ENCODE results near the gene CACNA1C.
"Not testable (repeated sequence)": the region's sequence is repeated elsewhere in the genome, so short reads cannot be mapped to it uniquely, and the experiment has no call there.

Gene CACNA1C

DNA sequence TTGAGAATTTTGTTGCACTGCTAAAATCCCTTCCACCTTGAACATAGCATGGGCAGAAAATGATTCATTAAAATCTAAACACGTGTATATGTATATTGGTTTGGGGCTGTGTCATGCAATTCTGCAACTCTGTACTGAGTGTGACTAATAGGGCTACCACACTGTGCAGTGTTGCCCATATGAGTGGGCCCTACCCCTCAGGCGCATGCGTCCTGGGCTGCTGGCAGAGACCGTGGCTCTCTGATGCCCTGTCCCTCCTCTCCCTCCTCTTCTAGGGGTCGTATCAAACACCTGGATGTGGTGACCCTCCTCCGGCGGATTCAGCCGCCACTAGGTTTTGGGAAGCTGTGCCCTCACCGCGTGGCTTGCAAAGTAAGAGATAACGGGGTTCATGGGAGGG, 613.6 kb downstream of the CACNA1C start:
- in situ Hi-C loops (cut with MboI; ENCODE audit: low sequenced_read_pairs) = no loop called here

DNA sequence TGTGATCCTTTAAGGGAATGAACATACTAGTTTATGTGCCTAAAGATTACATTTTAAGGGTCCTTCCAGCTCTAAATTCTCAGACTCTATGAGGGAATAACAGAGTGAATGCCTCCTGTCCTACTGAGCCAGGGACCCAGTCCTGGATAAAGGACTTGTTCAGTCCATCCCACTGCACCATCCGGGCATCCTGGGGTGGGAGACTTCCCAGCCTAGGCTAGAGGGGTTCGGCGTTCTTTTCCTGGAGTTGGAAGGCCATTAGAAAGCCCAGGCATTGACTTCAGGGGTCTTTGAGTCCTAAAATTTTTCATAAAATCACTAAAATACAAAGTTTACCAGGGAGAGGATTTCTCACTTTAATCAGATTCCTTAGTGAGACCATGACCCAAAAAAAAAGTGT, 614.1 kb downstream of the CACNA1C start:
- in situ Hi-C loops (cut with MboI; ENCODE audit: low sequenced_read_pairs) = no loop called here

DNA sequence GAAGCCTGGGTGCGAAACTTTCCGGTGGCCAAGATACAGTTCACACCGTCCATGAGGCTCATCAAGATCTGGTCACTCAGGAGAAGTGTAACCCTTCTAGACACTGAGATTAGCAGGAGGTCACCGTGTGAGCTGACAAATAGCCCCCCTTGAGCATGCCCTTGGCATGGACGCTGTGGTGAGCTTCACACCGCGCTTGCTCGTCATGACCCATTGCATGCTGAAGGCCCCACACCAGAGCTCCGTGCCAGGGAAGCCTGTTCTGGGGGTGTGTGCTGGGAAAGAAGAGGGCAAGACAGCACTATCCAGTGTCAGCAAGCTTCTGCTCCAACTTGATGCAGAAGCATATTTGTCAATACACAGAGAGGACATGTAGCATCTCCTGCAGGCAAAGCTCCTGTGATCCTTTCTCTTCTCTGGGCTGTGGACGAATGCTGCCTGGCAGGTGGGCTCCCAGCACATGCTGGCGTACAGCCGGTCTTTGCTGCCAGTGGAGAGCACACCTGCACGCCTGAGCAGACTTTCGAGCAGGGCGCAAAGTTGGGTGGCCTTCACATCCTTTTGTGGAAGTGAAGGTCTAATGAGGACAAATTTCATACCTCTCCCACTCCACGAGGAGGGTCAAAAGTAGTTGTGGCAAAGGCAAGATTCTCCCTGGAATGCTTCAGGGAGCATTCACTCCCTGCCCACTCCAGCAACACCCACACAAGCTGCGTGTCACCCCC, 615.1 kb downstream of the CACNA1C start:
- in situ Hi-C loops (cut with MboI; ENCODE audit: low sequenced_read_pairs) = no loop called here

- in situ Hi-C loops (cut with MboI; ENCODE audit: low sequenced_read_pairs) = no loop called here
Observed at GRCh38 chr12:2668816-2669215, 616.0 kb downstream of the CACNA1C start.

DNA sequence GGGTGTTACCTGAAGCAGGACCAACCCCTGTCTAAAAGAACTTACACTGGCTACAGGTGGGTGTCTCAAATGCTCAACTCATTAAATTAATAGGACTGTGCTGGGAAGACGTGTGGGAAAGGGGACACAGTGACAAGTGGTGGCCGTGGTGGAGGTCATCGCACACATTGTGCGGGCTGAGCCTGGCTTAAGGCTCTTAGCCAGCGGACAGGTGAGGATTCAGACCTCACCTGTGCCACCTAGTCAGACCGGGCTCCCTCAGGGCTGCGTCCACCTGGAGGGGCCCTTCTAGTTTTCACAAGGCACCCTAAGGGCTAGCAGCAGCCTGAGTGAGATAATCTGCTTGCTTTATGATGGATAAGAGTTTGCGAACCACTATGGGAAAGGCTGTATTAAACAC, 616.8 kb downstream of the CACNA1C start:
- in situ Hi-C loops (cut with MboI; ENCODE audit: low sequenced_read_pairs) = no loop called here

GRCh38 chr12:2672863-2673262, 620.1 kb downstream of the CACNA1C start:
- in situ Hi-C loops (cut with MboI; ENCODE audit: low sequenced_read_pairs) = no loop called here

DNA sequence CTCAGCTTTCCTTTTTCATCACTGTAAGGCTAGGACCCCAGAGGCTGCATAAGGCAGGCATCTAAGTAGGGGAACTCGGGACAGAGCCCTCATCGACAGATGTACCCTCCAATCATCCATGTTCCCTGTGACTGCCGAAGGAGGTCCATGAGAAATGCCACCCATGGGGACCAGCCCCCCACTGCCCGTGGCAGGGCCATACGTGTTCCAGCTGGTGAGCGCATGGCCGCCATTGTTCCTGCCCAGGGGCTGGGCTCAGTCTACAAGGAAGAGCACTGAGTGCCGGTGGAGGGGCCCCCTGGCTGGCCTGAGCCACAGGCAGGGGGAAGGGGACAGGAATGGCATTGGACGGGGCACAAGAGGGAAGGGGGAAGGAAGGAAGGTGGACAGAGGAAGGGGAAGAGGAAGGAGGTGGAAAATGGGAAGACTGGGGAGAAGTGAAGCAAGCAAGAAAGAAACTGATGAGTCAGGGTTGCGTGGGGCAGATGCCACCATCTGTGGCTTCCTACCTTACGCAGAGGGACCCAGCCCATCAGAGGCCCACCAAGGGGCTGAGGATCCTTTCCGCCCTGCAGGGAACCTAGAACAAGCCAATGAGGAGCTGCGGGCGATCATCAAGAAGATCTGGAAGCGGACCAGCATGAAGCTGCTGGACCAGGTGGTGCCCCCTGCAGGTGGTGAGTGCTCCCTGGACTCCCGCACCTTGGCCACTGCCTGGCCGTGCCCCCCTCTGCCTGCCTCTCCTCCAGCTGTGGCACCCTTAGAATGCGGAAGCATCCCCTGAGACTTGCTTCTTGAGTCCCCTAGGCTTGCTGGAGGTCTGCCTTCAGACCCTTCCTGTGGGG, 621.4 kb downstream of the CACNA1C start:
- in situ Hi-C loops (cut with MboI; ENCODE audit: low sequenced_read_pairs) = no loop called here

GRCh38 chr12:2675776-2676175, 623.0 kb downstream of the CACNA1C start:
- in situ Hi-C loops (cut with MboI; ENCODE audit: low sequenced_read_pairs) = no loop called here

GRCh38 chr12:2677142-2677880, 624.5 kb downstream of the CACNA1C start:
- in situ Hi-C loops (cut with MboI; ENCODE audit: low sequenced_read_pairs) = no loop called here

DNA sequence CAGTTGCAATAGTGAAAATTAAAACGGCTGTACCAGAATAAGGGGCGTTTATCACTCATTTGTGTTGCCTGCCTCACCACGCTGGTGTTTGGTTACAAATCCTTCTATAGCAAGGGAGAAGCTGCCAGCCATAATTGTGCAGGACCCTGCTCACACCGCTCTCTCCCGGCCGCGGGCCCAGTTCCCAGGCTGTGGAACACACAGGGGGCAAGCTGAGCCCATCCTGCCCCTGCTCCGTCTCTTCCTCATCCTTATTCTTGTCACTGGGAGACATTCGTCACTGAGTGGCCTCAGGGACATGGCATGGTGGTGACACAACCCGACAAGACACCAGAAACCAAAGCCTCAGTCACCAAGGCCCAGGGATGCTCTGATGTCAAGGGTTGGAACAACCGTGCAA, 625.6 kb downstream of the CACNA1C start:
- in situ Hi-C loops (cut with MboI; ENCODE audit: low sequenced_read_pairs) = no loop called here

GRCh38 chr12:2679068-2679815, 626.5 kb downstream of the CACNA1C start:
- in situ Hi-C loops (cut with MboI; ENCODE audit: low sequenced_read_pairs) = no loop called here

GRCh38 chr12:2679816-2680675, 627.3 kb downstream of the CACNA1C start:
- in situ Hi-C loops (cut with MboI; ENCODE audit: low sequenced_read_pairs) = no loop called here

DNA sequence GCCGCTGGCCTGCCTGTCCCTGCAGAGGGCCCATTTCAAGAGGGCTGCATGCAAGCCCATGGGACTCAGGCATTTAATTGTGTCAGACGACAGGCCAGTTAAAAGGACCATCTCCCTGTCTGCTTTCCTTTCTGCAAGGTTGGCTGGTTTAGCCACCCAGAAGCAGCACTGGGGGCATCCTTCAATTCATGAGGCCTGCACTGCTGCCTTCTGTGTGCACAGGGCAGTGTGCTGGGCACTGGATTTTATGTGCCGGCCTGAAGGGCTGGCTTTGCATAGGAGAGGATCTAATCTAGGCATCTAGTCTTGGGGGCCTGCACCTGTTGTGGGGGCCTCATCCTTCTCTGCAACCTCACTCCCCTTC, 627.9 kb downstream of the CACNA1C start:
- in situ Hi-C loops (cut with MboI; ENCODE audit: low sequenced_read_pairs) = no loop called here

GRCh38 chr12:2681450-2682205, 628.8 kb downstream of the CACNA1C start:
- in situ Hi-C loops (cut with MboI; ENCODE audit: low sequenced_read_pairs) = no loop called here

GRCh38 chr12:2682296-2683251, 629.8 kb downstream of the CACNA1C start:
- in situ Hi-C loops (cut with MboI; ENCODE audit: low sequenced_read_pairs) = no loop called here

DNA sequence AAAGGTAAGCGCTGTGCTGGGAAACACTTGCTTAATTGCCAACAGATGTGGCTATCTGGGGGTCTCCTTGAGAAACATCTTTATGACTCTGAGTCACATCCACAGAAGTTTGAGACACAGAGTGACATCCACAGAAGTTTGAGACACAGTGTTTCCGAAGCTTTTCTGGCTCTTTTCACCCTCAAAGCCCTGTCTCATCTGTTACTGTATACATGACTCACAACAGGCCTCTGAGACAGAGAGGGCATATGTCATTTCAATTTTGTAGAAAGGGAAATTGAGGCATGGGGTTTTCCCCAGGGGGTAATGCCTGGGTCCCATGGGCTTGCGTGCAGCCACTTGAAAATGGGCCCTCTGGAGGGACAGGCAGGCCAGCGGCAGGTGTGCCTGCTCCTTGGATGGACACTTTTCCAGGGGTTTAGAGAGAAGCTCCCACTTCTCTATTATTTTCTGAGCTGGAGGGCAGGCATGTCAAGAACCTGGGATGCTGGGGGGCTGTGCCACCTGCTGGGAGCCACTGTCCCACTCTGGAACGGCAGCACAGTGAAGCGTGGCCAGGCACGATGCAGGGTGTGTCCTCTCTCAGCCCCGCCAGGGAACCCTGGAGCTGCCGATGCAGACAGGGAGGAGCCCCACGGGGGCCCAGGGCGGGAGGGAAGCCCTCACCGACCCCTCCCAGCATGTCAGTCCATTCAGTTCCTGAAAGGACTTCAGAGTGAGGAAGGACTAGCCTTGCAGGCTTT, 630.7 kb downstream of the CACNA1C start:
- in situ Hi-C loops (cut with MboI; ENCODE audit: low sequenced_read_pairs) = no loop called here

DNA sequence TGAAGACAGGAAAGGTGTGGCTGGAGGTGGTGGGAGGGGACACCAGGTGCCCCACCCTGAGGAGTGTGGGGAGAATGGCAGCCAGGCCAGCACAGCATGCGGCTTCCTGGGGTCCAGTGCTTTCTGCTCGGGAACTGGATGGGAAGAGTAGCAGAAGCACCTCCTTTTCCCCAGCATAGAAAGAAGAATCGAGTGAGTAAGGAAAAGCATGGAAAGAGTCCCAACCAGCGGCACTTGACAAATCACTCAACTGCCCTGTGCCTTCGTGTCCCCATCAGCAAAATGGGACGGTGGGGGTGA, 631.2 kb downstream of the CACNA1C start:
- in situ Hi-C loops (cut with MboI; ENCODE audit: low sequenced_read_pairs) = not testable (repeated sequence)

All from HL-60/S4 treated with retinoic acid at 250 ng/mL for 4 days and 3 days (cell line).